NCI-H187 (cell line): ENCODE results near the gene ANKFY1.

ENCODE experiments used
- DNase-seq, 2 experiments: peaks; one replicate each; lab custom pipeline; 2025; lab: John Stamatoyannopoulos, UW

Gene ANKFY1

DNA sequence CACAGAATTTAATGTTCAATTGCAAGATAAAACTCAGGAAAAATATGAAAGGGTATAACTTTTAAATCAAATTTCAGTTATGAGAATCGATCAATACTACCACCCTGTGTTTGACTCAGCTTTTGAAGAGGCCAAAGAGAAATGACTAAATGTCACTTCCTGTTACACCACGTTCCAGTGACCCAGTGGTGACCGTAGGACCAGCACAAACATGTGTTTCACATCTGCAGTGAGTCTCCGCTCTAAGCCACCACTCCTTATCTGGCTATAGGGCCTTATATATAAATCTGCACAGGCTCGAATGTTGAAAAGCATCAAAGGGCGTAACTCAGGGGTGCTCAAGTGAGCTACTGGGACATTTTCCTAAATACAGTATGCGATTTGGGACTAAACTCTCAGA, 84.7 kb downstream of the ANKFY1 start:
- DNase-seq, result no peak

DNA sequence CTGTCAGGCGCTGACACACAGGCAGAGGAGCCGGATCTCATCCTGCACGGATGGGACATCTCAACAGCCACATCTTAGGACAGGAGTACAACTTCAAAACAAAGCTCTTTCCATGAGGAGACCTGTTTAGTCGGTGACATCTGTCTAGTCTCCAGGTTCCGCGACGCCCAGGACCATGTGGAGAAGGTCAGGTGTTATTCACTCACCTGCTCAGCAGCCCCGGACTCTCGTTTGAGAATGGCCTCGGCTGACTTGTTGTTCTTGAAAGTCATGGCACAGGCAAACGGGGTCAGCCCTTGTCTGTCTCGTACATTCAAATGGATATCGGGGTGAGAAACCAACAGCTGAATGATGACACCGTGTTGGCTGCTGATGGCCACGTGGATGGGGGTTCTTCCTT, 85.1 kb downstream of the ANKFY1 start:
- DNase-seq, result no peak

DNA sequence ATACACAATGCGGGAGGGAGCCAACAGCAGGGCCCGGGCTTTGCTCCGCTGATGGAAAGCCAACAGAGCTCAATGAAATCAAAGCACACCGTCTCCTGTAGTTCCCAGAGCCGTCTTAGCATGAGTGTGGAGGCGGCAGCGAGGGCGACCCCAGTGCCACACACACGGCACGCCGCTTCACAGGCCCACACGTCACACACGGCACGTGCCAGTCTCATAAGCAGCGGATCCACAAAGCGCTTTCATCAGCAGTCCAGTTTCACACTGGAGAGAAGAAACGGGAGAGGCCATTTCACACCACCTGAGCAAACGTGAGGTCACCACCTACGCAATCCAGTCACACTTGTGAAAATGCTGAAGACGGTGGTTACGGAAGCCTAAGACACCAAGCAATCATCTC, 86.0 kb downstream of the ANKFY1 start:
- DNase-seq, result no peak

DNA sequence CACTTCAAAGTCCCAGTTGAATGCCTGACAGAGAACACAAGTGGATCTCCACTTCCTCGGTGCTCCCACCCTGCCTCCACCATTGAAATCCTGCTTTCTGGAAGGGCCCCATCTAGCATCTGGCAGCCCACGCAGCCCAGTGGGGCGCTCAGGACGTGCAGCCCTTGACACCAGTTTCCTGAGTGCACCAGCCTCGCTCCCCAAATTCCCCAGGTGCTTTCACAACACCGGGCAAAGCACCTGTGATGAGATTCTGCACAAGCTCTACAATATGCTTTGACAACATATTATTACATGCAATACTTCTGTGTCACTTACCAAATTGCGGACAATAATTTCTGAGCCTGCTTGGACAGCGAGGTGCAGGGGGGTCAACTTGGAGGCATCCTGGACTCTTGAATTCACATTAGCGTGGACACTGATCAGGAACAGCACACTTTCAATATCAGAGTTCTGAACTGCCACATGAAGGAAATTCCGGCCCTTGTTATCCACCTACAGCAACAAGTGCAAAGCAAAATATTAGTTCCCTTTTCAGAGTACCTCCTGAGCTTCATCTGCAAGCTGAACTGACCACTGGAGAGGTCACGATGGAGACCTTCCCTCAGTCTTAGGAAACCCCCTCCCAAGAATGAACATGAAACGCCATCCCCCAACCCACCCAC, 86.8 kb downstream of the ANKFY1 start:
- DNase-seq, result no peak

DNA sequence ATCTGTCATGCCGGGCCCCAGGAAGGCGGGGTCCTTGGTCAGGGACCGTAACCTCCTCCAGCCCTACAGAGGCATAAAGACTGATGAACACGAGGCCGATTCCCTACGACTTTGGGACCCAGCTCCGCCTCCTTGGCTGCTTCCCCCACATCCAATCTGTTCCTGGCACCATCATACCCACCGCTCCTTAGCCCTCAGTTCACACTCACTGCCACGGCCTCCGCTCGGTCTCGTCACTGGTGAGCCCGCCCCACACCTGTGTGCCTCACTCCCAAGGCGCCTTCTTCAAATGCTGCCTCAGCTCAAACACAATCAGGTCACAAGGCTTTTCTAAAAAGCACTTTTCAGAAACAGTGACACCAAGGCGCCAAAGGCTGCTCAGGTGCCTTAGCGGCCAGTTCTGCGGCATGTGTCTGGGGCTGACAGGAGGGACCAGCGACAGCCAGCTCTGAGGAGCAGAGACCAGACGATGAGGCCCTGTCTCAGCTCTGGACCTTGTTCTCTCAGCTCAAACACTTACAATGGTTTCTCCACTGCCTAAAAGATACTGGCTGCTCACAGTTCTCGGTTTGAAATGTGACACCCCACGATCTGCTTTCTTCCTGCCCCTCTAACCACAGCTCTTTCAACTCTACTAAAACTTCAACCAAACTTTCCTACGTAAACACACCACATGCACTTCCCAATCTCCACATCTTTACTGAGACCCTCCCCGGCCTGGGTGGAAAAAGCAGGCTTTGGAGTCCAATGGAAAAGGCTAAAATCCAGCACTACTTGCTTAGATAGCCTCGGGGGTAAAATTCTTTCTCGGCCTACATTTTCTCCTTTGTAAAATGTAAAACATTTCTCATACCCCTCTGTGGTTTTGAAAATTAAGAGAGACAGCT, 87.6 kb downstream of the ANKFY1 start:
- no peak for DNase-seq

DNA sequence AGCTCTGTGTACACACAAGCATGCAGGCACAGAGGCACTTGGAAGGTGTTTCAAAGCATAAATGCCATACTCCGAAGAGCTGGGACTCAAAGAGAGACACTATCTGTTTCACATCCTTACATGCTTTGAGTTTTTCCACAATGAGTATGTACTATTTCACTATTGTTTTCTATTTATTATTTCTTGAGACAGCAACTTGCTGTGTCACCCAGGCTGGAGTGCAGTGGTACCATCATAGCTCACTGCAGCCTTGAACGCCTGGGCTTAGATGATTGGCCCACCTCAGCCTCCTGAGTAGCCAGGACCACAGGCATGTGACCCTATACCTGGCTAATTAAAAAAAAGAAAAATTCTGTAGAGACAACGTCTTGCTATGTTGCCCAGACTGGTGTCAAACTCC, 89.2 kb downstream of the ANKFY1 start:
- DNase-seq, result no peak

DNA sequence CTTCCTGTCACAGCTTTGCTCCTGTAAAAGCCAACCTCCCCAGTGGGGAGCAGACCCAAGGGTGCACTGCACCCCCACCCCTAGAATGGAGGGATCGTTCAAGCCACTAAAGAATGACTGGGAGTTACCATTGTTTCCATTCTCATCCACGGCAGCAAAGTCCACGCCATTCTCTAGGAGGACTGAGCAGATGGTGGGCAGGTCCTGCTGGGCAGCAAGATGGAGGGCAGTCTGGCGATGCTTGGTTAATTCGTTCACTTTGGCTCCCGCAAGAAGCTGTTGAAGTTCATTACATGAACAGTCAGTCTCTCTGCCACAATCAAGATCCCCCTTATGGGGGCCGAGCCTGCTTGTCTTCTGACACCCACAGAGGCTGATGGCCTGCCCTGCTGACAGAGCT, 90.0 kb downstream of the ANKFY1 start:
- no peak for DNase-seq

DNA sequence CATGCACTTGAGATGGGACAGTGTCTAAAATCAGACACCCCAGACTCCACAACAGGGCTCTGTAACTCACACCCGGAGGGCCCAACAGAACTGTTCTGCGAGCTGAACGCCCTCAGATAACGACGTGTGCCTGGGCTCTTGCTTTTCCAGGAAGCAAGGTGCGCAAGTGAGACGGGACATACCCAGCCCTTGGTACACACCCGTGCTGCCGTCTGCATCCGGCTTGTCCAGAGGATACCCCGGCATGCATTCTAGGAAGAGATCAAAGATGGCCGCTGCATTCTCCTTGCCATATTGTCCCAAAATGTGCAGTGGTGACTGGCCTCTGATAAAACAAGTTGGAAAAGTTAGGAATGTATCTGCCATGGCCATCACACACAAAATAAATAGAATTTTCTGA, 91.4 kb downstream of the ANKFY1 start:
- DNase-seq, result no peak

DNA sequence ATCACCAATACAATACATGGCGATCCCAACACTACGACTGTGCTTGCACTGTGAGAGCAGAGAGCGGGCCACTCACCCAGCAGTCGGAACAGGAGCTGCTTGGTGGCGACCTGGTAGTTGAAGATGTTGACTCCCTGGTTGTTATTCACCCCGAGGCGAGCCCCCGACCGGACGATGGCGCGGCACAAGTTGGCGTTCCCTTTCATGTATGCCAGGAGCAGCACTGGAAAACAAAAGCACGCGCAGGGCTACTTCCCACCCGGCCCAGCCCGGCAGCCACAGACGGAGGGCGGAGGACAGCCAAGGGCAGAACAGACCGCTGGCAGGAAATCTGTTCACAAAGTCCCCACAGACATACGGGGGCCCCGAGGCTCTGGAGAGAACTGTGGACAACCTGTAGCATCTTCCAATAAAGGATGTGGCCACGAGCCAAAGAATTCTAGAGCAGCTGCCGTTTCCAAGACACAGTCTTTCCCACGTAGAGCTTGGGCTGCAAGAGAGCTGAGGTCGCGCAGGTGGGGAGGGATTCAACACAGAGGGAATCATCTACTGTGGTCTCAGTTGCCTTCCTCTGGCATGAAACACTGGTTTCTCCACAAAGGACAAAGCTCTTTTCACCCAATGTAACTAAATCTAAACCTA, 93.0 kb downstream of the ANKFY1 start:
- no peak for DNase-seq

DNA sequence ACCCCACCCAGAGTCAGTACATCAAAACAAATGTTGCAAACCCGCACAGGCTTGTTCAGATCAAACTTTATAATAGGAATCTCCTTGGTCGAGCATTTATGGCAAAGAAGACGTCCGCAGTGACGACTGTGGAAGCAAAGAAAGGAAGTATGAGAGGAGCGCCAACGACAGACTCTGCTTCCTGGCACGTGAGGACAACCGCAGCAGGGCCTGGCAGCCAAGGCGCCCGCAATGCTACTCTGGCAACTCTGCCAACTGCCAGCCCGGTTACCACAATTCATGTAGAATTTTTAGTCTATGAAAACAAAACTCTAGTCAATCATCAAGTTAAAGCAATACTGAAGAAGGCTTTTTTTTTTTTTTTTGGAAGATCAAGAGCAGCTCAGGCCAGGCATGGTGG, 96.0 kb downstream of the ANKFY1 start:
- DNase-seq, result no peak

DNA sequence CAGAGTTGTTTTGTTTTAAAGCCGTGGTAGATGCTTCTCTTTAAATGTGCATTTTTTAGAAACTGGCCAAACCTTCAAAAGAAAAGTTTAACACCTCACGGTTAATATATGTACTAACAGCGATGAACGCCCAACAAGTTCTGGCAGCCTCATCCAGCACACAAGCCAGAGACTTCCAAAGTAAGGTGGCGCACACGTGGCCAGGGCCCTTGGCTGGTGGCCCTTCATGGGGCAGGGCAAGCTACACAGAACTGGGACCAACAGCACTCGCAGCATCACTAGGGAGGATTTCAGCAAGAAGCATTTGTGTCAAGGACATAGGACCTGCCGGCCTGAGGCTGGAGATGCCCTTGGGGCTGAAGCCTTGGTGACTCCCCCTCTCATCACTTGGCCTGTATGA, 97.4 kb downstream of the ANKFY1 start:
- no peak for DNase-seq

DNA sequence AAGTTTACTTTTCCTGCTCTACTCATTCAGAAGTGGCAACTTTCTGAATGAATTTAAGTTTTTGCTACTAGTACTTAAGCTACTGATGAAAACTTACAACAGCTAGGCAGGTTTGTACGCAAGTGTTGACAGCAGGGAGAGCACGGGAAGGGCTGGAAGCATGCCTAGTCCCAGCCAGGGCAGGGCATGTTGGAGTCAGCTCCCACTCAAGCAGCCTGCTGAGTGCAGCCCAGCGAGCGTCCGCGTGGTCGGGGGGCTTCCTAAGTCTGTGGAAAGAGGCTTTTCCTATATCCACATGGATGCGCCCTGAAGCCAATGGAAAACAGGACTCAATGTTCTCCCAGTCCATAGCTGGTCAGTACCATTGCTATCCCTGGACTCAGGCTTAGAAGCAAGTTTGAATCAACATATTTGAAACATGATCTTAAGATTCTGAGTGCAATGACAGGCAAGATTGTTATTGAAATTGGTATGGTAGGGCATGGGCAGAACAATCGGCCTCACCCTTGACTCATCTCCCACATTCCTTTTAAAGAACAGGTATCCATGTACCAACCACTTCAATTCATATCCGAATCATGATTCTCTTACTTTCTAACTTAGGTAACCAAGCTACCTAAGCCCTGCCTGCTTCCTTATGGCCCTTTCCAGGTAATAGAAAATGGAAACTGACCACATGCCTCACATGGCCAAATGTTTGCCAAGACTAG, 98.3 kb downstream of the ANKFY1 start:
- no peak for DNase-seq

DNA sequence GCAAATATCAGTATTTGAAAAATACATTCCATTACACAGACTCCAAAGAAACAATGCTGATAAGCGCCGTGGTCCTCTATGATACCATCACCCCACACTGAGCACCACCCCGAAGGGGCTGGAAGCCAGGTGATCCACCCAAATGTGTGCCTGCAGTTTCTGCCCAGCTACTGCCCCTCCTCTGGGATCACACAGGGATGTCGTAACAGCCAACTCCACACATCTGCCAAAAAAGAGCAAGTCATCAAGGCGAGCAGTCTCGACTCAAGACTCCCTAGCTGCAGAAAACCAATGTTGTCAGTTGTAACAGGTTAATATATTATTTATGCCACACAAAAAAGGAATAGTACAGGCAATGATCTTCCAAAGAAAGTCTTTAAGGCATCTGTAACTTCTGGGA, 99.8 kb downstream of the ANKFY1 start:
- no peak for DNase-seq

DNA sequence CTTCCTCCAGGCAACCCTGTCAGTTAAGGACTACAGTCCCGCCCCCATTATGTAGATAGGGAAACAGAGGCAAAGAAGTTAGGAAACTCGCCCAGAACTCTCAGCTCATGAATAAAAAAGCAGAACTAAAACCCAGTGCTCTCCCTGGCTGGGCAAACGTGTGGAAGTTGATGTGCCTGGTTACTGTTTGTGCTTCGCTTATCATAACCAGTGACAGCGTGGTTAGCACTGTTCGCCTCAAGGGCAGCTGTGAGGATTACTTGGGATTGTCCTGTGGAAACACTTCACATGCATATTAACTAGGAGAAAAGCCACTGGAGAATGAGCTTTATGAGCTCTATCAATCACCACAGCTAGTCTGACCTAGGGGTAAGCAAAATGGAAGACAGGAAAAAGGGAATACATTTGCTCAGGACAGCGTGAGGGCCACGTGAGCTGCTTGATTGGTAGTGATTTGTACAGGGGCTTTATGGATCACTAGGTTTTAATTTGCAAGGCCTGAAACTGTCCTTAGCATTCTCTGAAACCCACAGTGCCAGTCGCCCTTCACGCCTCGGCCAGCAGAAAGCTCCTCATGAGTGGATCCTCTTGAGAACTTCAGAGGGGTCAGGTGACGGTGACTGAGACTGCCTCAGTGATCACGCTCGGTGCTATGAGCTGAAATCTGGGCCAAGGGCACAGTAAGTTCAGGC, 100.9 kb downstream of the ANKFY1 start:
- DNase-seq, result no peak

DNA sequence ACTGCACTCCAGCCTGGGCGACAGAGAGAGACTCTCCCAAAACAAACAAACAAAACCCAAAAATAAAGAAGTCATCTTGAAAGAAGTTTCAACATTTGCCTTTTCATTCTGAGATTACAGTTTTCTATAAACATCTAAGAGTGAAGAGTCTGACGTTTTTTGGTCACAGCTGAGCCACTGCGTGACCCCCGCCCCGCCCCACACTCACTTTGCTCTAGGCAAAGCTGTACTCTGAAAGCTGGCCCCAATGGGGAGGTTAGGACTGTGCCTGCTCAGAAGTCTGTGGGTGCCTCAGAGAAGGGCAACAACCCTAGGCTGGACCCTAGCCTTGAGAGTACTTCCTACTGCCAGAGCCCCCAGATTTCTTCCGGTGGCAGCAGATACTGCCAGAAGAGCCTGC, 101.5 kb downstream of the ANKFY1 start:
- no peak for DNase-seq

DNA sequence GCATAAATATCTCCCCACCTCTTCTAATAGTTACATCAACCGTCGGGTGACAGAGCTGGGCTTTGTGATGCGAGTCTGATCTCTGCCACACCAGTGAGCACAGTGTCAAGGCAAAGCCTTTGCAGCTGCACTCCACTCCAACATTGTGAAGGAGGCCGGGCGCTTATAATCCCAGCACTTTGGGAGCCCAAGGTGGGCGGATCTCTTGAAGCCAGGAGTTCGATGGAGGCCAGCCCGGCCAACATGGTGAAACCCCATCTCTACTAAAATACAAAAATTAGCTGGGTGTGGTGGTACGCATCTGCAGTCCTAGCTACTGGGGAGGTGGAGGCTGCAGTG, 101.8 kb downstream of the ANKFY1 start:
- DNase-seq, result no peak

DNA sequence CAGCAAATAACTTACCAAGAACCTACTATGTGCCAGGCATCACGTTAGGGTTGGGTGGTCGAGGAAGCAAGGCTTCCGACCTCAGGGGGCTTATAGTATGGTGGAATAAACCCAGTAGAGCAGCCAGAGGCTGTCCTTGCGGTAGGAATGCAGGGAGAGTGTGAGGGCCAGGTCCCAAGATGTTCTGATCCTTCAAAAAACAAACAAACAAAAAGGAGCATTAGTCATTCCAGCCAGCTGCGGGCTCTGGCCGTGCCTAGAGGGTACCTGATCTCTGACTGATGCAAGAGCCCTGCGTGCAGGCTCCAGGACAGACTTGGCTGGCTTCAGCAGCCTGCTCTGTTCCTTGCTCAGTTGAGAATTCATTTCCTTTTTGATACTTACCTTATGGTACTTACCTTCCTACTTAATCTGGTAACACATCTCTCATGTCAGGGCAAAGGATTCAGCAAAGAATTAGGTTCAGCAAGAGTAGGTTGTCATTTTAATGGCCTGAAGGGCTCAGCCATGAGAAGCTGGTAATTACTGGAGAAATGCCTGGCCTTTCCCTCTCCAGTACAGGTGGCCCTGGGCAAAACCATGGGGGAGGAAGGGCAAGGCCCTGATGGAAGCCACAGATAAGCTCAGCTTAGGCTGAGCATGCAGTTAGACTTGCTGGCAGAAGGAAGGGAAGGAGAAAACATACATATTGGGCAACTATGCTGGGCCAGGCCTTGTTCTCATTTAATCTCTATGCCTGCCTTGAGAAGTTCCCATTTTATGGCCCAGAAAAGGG, 102.4 kb downstream of the ANKFY1 start:
- DNase-seq, result no peak

DNA sequence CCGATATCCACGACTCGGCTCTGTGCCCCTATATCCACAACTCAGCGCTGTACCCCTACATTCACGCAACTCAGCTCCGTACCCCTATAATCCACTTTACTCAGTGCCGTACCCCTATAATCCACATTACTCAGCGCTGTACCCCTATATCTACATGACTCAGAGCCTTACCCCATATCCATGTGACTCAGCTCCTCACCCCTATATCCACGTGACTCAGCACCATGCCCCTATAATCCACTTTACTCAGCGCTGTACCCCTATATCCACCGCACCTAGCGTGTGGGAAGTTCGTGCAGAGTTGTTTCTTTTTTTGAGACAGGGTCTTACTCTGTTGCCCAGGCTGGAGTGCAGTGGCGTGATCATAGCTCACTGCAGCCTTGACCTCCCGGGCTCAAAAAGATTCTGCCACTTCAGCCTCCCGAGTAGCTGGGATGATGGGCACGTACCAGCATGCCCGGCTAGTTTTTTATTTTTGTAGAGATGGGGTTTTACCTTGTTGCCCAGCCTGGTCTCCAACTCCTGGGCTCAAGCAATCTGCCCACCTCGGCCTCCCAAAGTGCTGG, 103.4 kb downstream of the ANKFY1 start:
- DNase-seq, result no peak

DNA sequence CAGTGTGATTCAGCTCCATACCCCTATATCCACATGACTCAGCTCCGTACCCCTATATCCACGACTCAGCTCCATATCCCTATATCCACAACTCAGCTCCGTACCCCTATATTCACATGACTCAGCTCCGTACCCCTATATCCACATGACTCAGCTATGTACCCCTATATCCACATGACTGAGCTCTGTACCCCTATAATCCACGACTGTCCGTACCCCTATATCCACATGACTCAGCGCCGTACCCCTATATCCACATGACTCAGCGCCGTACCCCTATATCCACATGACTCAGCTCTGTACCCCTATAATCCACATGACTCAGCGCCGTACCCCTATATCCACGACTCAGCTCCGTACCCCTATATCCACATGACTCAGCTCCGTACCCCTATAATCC, 104.0 kb downstream of the ANKFY1 start:
- DNase-seq, result no peak

DNA sequence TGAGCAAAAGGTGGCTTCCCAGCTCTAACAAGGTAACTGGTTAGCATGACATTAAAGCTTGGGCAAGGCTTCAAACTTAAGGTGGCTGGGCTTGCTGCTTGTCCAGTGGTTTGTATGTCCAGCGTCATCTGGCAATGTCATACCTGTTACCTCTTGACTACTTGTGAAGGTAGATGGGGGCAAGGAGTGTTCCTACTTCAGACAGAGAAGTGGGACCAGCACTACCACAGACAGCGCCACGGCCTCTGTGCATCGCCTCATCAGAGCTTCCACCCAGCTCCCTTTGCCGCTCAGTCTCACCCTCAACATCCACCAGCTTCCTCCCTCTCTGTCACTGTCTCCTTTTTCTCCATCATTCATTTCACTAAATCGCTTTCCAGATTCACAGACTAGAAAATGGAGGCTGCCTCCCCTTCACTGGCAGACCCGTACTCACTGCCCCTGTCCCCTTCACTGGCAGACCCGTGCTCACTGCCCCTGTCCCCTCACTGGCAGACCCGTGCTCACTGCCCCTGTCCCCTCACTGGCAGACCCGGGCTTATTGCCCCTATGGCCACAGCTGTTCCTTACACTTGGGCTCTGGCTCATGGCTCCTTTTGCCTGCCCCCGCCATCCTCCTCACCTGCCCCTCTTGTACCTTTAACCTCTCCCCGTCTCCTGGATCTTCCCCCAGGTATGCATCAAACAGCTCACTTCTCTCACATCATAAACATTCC, 106.0 kb downstream of the ANKFY1 start:
- DNase-seq, result no peak
